NCI-H2196 treated with DMSO at 0.1 percent for 48 hours (cell line): ENCODE data around the gene ISYNA1.

Experiments used
- DNase-seq: peaks from one replicate; lab custom pipeline; 2025; ENCODE audit not compliant: unreplicated experiment; lab: John Stamatoyannopoulos, UW

Gene ISYNA1

DNA sequence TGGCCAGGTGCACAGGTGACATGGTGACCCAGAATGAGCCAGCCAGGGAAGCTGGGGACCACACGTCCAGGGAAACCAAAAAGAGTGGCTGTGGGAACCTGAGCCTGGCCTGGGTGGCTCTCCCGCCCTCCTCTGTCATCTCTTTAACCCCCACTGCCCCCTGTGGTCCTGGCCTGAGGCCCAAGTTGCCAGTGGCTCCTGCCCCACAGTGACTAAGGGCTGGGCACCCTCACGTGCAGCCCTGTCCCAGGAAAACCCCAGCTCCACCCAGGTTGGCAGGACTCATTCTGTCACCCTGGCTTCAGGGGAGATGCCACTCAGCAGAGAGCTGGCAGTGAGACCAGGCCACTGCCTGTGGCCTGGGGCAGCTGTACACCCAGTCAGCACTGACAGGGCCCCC is 30.6 kb upstream of the ISYNA1 start:
- DNase-seq, result no peak

DNA sequence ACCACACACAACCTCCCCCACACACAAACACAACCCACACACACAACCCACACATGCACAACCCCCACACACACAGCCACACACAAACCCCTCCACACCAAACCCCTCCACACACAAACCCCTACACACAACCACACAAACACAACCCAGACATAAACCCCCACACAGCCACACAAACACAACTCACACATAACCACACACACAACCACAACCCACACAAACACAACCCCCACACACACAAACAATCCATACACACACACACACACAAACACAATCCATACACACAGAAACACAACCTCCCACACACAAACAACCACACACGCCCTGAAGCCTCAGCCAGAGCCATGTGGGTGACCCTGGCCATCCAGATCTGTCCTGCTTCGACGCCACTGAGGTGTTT is 30.0 kb upstream of the ISYNA1 start:
- no peak for DNase-seq

DNA sequence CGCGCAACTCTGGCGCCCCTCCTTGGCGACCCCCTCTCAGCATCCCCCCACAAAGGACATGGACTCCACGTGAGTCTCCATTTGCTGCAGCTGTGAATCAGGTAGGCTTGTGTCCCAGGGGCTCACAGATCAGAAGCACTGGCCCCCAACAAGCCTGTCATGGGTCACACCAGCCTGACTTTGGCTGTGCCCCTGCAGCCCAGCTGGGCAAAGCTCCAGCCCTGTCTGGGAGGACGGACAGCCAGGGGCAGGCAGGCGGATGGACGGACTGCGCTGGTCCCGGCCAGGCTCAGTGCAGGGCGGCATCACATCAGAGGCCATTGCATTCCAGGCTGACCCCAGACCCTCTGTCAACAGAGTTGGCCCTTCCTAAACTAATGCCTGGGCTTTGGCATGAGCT is 28.4 kb upstream of the ISYNA1 start:
- no peak for DNase-seq

DNA sequence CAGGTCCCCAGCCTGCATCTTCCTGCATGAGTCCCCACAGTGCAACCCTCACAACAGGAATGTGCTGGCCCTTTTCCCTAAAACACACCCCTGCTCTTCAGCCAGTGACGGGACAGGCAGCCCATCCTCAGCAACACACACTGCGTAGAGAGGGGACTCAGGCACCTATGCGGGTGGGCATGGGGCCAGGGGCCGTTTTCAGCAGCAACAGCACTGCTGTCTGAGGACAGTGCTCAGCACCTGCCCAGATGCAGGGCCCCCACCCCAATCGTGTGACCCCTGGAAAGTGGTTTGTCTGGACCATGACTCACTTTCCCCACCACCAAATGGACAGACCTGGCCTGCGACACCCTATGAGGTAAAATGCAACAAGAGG is 28.0 kb upstream of the ISYNA1 start:
- no peak for DNase-seq

DNA sequence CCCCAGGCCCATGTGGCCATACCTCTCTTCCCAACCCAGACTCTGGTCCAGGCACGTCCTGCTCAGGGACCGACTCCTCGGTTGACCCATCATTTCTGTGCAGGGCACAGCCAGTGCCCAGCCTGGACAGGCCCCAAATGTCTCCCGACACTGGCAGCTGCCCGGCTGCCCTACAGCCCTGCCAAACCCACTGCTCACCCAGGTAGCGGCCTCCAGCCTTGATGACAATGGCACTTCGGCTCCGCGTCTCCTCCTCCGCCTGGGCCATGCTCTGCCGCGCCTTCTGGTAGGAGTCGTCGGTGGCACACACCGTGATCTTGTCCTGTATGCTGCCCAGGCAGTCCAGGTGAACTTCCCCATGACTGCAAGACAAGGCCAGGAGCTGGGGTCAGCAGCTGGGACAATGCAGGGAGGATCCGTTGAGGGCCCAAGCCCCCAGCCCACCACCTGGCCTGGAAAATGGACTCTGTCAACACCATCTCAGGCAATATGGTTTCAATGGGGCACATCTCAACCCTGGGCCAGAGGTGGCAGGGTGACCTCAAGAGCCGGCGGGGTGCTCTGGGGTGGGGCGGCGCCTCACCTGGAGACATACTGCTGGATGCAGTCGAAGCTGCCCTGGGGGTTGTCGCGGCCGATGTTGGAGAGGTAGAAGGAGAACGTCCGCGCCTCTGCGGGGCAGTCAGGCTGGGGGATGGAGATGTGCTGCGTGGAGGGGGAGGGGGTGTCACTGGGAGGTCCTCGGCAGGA is 27.5 kb upstream of the ISYNA1 start:
- no peak for DNase-seq

- peak; percentile 94 for DNase-seq
These were observed 26.7 kb upstream of the ISYNA1 start for GRCh38 chr19:18464646-18465045.

GRCh38 chr19:18461471-18461870 is 23.5 kb upstream of the ISYNA1 start:
- DNase-seq, result no peak

DNA sequence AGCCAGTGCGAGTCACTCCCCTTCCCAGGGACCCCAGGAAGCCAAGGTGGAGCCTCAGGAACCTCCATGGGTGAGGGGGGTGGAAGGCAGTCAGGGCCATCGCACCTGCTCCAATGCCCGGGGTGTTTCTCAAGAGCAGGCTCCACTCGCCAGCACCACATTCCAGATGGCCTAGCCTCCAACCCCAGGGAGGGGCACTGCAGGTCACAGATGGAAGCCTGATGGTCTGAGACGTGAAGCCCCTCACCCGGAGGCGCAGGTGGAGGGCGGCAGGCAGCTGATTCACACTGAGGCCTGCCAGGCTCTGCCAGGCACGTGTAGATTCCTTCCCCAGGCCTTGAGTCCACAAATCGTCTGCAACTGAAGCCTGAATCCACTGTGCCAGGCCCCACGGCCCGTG is 23.0 kb upstream of the ISYNA1 start:
- no peak for DNase-seq

DNA sequence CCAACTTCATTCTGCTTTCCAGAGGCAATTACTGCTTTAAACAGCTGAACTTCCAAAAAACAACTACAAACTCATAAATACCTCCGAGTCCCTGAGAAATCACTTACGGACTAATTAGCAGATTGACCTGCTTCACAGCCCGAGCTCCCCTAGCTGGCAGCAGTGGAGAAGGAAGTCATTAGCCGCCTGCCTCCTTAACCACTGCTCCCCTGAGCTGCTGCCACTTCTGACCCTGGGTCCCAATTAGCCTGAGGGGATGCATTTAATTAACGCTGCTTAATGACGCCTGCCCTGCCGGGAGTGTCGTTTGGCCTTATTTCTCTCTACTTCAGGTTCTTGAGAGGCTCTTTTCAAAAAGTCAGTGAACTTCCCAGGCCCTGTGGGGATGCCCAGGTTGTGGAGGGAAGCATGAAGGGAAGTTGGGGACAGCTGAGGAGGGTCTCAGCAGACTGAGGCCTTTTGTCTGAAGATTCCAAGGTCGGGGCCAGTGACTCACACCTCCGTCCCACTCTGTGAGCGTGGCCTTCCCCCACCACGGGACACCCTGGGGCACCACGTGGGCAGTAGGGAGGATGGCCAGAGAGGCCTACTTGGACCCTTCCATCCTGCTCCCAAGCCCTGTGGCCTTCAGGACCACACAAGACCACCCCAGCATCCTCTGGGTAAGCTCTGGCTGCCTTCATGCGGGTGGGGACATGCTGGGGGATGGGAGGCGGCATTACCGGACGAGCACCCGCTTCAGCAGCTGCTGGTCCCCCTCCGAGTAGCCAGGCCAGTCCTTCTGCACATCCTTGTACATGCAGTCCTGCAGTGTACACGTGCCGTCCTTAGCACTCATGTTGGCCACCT is 19.8 kb upstream of the ISYNA1 start:
- DNase-seq, result no peak

DNA sequence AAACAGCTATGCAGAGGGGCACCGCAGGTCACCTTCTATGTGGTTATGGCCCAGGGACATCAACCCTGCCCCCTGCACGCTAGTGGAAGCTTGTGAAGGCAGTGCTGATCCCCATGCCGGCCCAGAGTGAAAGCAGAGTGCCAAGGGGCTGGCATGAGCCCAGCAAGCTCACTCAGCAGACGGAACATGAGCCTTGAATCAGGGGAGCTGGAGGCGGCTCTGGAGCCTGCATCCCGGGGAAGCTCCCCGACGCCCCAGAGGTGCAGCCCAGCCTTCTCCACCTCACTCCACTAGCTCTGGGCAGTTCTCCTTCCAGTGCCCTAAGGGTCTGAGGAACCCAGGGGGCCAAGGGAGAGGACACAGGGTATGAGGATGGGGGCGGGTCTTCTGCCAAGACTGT is 19.0 kb upstream of the ISYNA1 start:
- no peak for DNase-seq

- DNase-seq, result no peak
These were observed 18.3 kb upstream of the ISYNA1 start for GRCh38 chr19:18456279-18456678.

DNA sequence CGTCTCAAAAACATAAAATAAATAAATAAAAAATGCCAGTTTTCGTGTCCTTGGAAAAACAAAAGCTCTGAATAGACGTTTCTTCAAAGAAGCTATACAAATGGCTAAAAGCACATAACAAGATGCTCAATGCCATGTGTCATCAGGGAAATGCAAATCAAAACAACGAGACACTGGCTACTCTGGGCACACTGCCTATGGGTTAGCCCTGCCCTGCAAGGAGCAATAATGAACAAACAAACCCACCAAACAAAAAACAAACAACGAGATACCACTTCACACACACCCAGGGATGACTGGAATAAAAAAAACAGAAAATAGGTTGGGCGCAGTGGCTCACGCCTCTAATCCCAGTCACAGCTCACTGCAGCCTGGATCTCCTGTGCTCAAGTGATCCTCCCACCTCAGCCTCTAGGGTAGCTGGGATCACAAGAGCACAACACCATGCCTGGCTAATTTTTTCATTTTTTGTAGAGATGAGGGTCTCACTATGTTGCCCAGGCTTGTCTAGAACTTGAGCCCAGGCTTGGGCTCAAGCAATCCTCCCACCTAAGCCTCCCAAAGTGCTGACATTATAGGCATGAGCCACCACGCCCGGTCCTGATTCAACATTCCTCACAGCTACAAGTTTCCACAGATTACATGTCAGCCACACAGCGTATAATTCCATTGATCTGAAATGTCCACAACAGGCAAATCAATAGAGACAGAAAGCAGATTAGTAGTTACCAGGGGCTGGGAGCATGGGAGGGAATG is 15.5 kb upstream of the ISYNA1 start:
- DNase-seq, result no peak

DNA sequence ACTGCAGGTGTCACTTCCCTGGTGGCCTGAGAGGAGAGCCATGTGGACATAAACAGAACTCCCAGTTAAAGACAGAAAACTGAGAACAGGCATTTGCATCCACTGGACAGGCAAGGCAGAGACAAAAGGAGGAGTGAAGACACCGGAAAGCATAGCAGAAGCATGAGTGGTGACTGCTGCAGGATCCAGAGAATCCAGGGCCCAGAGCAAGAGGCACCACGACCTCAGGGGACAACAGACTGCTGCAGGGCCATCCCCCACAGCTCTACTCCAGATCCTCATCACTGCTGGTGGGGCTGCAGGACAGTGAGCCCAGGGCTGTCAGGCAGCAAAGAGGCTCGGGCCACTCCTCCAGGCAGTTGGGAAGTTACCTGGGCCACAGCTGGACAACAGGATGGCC is 14.5 kb upstream of the ISYNA1 start:
- DNase-seq, result no peak

DNA sequence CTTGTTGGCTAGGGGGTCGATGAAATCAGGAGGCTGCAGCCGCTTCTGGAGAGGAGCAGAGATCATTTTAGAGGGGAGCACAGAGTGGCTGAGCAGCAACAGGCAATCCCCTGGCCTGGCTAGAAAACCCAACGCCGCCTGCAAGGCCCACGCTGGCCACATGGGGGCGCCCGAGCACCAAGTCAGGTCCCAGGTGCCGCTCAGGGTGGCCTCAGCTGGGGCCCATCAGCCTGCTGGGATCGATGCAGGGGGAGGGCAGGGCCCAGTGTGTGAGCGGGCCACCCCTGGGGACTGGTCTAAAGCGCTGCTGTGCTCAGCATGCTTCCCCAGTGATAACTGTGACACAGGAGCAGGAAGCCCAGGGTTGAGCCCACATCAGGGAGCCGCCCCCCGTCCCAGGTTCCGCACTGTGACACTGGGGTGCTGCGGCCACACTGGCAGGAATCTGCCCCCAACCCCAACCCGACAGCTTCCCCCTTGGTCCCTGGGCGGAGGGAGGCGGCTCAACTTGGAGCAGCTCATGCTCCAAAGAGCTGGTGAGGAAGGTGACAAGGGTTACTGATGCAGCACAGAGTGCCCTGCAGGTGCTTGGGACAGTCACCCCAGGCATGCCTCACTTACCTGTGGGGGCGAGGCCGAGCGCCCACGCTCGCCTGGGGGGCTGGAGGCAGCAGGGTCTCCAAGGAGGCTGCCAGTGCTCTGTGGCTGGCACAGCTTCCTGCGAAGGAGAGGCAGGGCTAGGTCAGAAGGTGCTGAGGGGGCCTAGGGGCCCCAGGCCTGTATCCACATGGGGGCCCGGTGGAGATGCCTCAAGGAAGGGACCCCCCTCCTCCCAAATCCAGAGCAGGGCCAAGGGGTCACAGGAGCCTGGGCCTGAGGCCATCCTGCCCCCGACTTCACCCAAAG is 13.3 kb upstream of the ISYNA1 start:
- DNase-seq, result peak; percentile 32

GRCh38 chr19:18450021-18450930 is 12.3 kb upstream of the ISYNA1 start:
- no peak for DNase-seq

DNA sequence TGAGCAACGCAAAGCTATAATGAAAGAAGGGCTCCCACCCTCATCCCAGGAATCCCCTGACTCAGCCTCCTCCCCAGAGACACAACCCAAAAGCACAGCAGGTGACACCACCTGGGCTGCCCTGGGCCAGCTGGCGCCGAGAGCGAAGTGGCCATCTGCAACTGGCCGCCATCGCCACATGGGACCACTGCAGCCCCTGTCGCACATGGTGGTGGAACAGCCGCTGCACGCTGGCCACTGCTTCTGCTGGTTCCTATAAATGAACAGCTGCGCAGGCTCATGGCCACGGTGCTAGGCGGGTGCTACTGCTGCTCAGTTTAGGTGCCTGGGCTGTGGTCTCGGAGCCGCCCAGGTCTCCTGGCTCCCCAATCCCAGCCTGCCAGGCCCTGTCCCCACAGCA is 11.6 kb upstream of the ISYNA1 start:
- DNase-seq, result no peak

- DNase-seq, result no peak
These were observed 9.0 kb upstream of the ISYNA1 start for GRCh38 chr19:18446811-18447359.

DNA sequence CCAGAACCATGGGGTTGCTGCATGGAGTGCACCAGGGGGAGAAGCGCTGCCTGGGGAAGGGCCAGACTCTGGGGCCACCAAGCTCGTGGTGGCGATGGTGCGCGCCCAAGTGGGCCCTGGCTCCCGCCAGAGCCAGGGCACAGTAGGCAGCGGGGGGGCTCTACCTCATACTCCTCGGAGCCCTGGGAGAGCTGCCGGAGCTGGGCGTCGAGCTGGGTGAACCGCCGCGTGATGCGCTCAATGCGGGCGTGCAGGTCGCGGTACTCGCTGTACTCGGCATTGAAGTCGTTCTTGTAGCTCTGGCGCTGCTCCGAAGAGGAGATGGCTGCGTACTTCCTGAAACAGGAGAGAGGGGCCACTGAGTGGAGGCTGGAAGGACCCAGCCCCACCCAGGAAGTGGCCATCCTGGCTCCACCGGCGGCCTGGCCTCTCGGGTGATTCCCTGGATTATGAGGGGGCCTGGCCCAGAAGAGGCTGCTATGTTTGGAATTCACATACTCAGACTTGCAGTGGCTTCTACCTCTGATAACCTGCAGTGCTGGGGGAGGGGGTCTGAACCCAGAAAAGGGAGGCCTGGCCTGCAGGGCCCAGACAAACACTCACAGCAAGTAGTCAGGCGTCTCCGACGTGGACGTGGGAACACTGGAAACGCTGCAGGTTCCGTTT is 8.3 kb upstream of the ISYNA1 start:
- no peak for DNase-seq
